Psoas muscle (tissue), 8 donors: Measurements from ENCODE around the gene EIF1AD. TPM values are rescaled to one million over a fixed set of nuclear protein-coding genes. Genes with fewer than 3 reads are reported as not detected.

Experiments used
- ATAC-seq, 4 donors: fragments of 200-7000 bp; cut with Tn5 transposase; one replicate each; pipeline ENCODE4 v1.9.1; 2020; ENCODE audit warnings: moderate library complexity in 3 of 4, mild to moderate bottlenecking in 2 of 4
- DNase-seq, 2 donors: peaks; one replicate each; pipeline ENCODE4 v3.0.0-alpha.2; 2020
- H3K27ac ChIP-seq: fragments of 200-600 bp; one replicate; pipeline ENCODE4 v1.8.0; 2022
- H3K27me3 ChIP-seq, 3 donors: fragments of 200-600 bp in 1 of 3; one replicate each; pipeline versions ENCODE4 v1.6.1 to v1.8.0; 2013 to 2022; ENCODE audit warnings: low read length in 2 of 3, mild to moderate bottlenecking in 2 of 3, moderate library complexity in 1 of 3; ENCODE audit not compliant: insufficient read depth in 3 of 3
- H3K36me3 ChIP-seq, 2 donors: fragments of 200-600 bp in 1 of 2; one replicate each; pipeline versions ENCODE4 v1.6.1 to v1.8.0; 2013 to 2022; ENCODE audit warnings: low read depth in 1 of 2, mild to moderate bottlenecking in 1 of 2, moderate library complexity in 1 of 2; ENCODE audit not compliant: insufficient read depth in 1 of 2
- H3K4me1 ChIP-seq: fragments of 200-600 bp; one replicate; pipeline ENCODE4 v1.8.0; 2022
- H3K4me3 ChIP-seq: fragments of 200-600 bp; one replicate; pipeline ENCODE4 v1.8.0; 2022; ENCODE audit warnings: mild to moderate bottlenecking
- H3K9me3 ChIP-seq: fragments of 200-600 bp; one replicate; pipeline ENCODE4 v1.8.0; 2022
- WGBS, 3 donors: extraction: QIAGEN DNeasy Blood & Tissue Kit; methylation state at CpG; one replicate each; pipeline versions ENCODE4 v1.1.6 to v1.1.7; 2013; 5-methylcytosine and 5-hydroxymethylcytosine counted together
- intact Hi-C, 2 donors: fragments of 100-400 bp; cut with DNase I; formaldehyde crosslinking; loops; one replicate each; pipeline versions ENCODE4 v1.11.0 to v1.14.2; 2022
- polyA plus RNA-seq, 3 donors: library from polyadenylated mRNA; stranded (reverse); fragments of 200-250 nt; gene quantifications; one replicate each; pipeline ENCODE4 v1.2.3, GENCODE V29; 2013
- total RNA-seq, 4 donors: library from RNA; stranded (reverse); fragmentation: NEBNext Ultra II Directional in 2 of 4; extraction: Animal tissue kit (Norgen Biotek cat#: 25700) in 2 of 4; gene quantifications; one replicate each; pipeline versions ENCODE4 v1.2.1 to v1.2.4, GENCODE V29; 2021 to 2023
- TF ChIP-seq, protein P1 (sequence below): fragments of 200-600 bp; IDR thresholded peaks from one replicate; pipeline ENCODE4 v1.8.0; 2022; ENCODE audit warnings: antibody characterized with exemption
- donor health status: healthy with polysubstance abuse.
- donor health status: DM: no; HTN: no; CAD: no; lungs with moderate emphysema.
- donor health status: Bipolar disorder and iron deficiency.
- donor health status: healthy.
- donor health status: DM: yes; HTN: yes; CAD: no.
- donor health status: DM: no; HTN: no; CAD: no.
- donor health status: DM: no; HTN: no; CAD: no.
- donor health status: DM: yes; HTN: yes; CAD: no.

EIF1AD gene
- total and polyA plus RNA-seq, 7 donors = 24.8 to 63.1 (median 32.3) TPM

DNA sequence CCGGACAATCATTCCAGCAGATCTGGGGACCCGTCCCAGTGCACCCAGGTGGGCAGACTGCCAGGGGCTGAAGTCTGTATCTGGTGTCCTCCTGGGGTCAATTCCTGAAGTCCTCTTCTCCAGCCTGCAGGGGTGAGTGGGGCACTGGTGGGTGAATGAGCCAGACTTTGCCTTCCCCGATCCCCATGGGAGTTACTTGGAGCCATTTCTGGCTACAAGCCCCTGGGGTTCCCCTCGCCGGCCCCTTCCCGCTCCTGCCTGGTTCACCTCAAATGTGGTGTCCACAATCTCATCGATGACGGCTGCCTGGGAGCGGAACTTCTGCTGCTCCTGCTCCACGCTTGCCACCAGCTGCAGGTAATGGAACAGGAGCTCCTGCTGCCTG, 14.8 kb upstream of the EIF1AD start:
- DNase-seq (no peak), ATAC-seq (no peak)
- Histone ChIP-seq H3K4me1 (peaks cover 21% of the 10 kb centered on the region), H3K36me3 (no peaks in the 10 kb centered on the region), H3K9me3 (no peaks in the 10 kb centered on the region), H3K27ac (peak overlapping the region; percentile 69), H3K4me3 (no peak overlapping the region), H3K27me3 (peaks cover 0 to 7% (median 5%) of the 10 kb centered on the region in 3 donors)
- 77 to 80% (median 79%) methylated on average over 8 to 10 of the region's 10 CpGs for WGBS, 3 donors
- intact Hi-C loops = no loop called here
- TF ChIP-seq, protein P1, sequence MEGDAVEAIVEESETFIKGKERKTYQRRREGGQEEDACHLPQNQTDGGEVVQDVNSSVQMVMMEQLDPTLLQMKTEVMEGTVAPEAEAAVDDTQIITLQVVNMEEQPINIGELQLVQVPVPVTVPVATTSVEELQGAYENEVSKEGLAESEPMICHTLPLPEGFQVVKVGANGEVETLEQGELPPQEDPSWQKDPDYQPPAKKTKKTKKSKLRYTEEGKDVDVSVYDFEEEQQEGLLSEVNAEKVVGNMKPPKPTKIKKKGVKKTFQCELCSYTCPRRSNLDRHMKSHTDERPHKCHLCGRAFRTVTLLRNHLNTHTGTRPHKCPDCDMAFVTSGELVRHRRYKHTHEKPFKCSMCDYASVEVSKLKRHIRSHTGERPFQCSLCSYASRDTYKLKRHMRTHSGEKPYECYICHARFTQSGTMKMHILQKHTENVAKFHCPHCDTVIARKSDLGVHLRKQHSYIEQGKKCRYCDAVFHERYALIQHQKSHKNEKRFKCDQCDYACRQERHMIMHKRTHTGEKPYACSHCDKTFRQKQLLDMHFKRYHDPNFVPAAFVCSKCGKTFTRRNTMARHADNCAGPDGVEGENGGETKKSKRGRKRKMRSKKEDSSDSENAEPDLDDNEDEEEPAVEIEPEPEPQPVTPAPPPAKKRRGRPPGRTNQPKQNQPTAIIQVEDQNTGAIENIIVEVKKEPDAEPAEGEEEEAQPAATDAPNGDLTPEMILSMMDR = no peak

DNA sequence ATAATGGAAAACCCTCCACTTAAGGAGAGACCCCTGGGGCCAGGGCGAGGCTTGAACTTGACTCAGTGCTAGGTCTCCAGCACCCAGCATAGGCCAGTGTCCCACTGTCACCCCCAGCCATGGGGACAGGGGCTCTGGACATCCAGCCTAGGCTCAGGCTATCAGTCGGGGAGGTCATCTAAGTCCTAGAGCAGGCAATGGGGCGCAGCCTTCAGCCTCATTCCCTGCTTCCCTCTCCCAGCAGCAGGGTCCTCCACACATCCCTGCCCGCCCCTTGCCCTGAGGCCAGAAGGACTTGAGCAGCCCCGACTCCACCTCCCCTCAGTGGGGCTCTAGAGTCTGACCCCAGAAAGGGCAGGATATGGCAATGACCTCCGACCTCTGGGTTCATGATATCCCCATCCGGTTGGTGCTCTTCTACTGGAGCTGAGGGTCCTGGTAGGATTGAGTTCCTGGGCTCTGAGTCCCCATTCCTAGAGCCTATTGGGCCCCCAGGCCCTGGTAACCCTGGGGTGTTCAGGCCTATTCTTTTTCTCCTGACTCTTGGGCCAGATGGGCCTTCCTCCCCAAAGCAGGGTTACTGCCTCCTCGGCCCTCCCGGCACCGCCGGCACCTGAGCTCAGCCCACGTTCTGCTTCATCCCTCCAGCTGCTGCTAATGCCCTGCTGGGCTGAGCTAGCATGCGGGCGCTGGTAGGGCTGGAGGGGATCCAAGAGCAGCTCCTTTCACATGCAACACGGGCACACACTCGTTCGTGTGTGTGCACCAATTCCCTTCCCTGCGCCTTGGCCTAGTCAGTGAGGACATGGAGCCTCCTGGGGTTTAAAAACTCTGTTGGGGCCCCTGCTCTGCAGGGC, 14.2 kb upstream of the EIF1AD start:
- TF ChIP-seq, protein P1 = no peak
- Histone ChIP-seq H3K4me3 (peak overlapping the region; percentile 28), H3K4me1 (peaks cover 21% of the 10 kb centered on the region), H3K36me3 (no peaks in the 10 kb centered on the region), H3K27ac (peak overlapping the region; percentile 69), H3K9me3 (no peaks in the 10 kb centered on the region), H3K27me3 (peaks cover 0 to 7% (median 5%) of the 10 kb centered on the region in 3 donors)
- ATAC-seq = peak; percentile 2 to 61 (median 29)
- intact Hi-C loops = no loop called here
- DNase-seq = no peak
- WGBS, 3 donors = 47 to 63% (median 53%) methylated on average over 18 of the region's 18 CpGs

DNA sequence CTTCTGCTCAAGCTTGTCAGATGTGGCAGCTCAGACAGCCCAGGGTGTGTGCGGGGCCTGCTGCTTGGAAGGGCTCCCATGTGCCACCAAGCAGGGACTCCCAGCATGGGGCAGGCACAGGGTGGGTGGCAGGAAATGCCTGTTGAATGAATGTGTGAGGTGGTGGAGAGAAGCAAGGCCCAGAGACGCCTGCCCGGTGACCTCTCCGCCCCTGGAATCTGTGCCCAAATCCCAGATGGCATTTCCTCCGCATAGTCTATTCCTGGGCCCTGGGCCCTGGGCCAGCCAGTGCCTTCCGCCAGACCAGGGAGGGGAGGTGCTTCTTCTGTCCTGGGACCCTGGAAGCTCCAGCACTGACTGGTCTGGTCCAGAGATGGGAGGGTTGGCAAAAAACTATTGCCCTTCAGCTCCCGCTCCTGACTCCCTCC, 13.5 kb upstream of the EIF1AD start:
- 31 to 41% (median 38%) methylated on average over 7 of the region's 7 CpGs for WGBS, 3 donors

DNA sequence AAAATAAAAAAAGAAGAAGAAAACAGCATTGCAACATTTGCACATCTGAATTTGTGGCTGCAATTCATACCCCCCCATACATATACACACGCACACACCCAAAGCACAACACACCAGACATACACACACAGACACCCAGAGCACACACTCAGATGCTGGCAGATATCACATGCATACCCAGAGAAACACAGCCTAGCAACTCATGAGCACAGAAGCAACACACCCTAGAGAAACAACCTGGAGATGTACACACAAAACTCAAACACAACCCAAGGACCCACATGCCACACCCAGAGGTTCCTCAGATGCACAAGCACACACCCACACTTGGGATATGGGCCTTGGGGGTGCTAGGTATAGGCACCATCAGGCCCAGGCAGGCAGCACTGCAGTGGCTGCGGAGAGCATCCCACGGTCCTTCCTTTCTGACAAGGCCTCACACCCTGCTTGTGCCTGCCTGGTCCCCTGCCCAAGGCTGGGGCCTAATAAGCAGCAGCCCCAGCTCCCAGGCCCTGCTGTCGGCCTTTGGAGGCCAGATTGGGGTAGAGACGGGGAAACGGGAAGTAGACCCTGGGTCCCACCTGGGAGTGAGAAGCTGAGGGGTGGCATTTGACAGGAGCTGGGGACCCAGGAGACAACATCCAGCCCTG, 13.0 kb upstream of the EIF1AD start:
- Histone ChIP-seq H3K4me1 (peaks cover 21% of the 10 kb centered on the region), H3K27me3 (peaks cover 0 to 7% (median 5%) of the 10 kb centered on the region in 3 donors), H3K36me3 (no peaks in the 10 kb centered on the region), H3K27ac (peak overlapping the region; percentile 69), H3K4me3 (peak overlapping the region; percentile 28), H3K9me3 (no peaks in the 10 kb centered on the region)
- peak in 2 of 4 donors; percentile 4 to 16 for ATAC-seq
- 86 to 87% (median 86%) methylated on average over 6 of the region's 6 CpGs for WGBS, 3 donors
- TF ChIP-seq, protein P1 = no peak
- intact Hi-C loops = no loop called here
- no peak for DNase-seq

More for the DNA sequence above, 13.5 kb upstream of the EIF1AD start:
- peak overlapping the region; percentile 69 for H3K27ac ChIP-seq
- peak overlapping the region; percentile 28 for H3K4me3 ChIP-seq
- peaks cover 21% of the 10 kb centered on the region for H3K4me1 ChIP-seq
- intact Hi-C loops = no loop called here
- no peaks in the 10 kb centered on the region for H3K36me3 ChIP-seq
- TF ChIP-seq, protein P1 = no peak
- no peaks in the 10 kb centered on the region for H3K9me3 ChIP-seq
- ATAC-seq = peak; percentile 77 to 89 (median 85)
- peaks cover 0 to 7% (median 5%) of the 10 kb centered on the region in 3 donors for H3K27me3 ChIP-seq
- peak in 1 of 2 donors; percentile 74 for DNase-seq
